Activated T-cell treated with anti-CD3 and anti-CD28 coated beads for 1 hour (primary cell): ENCODE data around the gene OPTC.
"Not testable (repeated sequence)": the region's sequence is repeated elsewhere in the genome, so short reads cannot be mapped to it uniquely, and the experiment has no call there.

Source experiments
- DNase-seq: peaks from one replicate; pipeline ENCODE4 v3.0.0-alpha.2; 2020; ENCODE audit warnings: low read depth

The OPTC gene, protein sequence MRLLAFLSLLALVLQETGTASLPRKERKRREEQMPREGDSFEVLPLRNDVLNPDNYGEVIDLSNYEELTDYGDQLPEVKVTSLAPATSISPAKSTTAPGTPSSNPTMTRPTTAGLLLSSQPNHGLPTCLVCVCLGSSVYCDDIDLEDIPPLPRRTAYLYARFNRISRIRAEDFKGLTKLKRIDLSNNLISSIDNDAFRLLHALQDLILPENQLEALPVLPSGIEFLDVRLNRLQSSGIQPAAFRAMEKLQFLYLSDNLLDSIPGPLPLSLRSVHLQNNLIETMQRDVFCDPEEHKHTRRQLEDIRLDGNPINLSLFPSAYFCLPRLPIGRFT

DNA sequence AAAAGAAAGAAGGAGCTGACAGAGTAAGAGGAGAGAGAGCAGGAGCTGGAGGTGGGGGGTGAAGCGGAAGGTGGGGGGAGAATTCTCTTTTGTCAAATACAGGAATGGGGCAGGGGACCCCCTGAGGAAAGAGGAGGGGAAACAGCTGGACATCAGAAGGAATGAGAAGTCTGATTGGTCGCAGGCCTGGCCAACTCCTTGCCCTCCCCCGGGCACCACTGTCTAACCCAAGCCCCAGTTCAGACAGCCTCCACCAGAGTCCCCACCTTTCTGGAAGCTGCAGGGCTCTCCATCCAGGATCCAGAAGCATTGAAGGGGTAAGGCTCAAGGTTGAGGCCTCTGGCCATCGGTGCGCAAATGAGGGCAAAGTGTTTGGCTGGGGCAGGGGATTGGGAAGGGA is at the start of gene OPTC:
Gene OPTC, plus strand, starts transcription at position 253 of the 400 bp plus-strand sequence. CDS start 1,853 bp downstream, outside the sequence.
- no peak for DNase-seq

DNA sequence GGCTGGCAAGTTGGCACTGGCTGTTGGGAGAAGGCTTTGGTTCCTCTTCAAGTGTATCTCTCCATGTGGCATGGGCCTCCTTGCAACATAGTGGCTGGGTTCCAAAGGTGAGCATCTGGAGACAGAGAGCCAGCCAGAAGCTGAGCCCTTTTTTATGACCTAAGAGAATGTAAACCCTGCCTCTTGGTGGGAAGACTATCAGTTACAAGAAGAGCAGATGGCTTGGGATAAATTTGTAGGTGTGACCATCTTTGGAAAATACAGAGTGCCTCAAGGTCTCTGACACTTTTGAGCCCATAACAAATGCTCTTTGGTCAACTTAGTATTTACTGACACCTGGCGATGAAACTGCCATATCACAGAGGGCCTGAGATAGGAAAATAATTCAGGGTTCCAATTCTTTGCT is 49.8 kb upstream of the OPTC start:
- DNase-seq: no peak

DNA sequence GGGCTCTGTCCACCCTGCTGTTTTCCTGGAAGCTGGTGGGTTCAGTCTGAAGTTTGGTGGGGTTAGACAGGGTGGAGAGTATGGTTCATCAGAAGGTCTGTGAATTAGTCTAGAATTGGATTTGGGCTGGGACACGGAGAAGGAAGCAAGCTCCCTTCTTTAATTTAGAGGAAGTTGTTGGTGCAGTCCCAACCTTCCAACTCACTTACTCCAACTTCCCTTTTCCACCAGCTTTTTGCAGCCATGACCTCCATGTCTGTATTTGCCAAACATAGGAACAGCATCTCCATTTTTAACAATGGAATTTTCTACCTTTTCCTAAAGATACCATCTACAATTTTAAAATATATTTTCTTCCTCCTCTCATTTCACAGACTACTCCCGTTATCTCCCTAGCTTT is 46.8 kb upstream of the OPTC start:
- DNase-seq: no peak

DNA sequence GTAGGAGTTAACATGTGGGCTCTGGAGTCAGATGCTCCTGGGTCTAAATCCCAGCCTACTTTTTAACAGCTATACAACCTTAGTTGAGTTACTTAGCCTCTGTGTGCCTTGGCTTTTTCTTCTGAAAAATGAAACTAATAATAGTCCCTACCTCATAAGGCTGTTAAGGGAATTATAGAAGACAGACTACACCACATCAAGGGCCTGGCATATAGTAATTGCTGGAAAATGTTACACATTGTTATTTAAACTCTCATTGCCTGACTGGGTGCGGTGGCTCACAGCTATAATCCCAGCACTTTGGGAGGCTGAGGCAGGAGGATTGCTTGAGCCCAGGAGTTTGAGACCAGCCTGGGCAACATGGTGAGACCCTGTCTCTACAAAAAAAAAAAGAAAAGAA is 46.4 kb upstream of the OPTC start:
- DNase-seq: not testable (repeated sequence)

DNA sequence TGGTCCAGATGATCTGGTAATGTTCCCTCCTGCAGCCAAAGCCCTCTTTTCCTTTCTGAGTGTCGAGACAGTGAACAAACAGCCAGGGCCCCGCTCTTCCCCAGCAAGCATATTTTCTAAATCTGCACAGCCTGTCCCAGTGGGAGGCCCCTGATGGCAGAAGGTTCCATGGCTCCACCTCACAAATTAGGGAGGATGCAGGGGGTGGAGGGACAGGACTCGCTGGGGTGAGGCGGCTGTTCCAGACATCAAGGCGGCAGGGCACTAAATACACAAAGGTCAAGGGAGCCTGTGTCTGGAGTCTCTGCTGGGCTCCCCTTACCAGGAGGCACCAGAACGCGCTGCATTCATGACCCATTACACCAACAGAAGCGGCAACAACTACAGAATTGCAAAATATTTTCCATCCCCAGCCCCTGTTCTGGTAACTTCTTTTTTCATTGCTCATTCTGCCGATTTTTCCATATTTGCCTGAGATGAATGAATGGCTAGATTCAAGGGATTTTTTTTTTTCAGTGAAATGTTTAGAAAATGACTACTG is 45.4 kb upstream of the OPTC start:
- no peak for DNase-seq

DNA sequence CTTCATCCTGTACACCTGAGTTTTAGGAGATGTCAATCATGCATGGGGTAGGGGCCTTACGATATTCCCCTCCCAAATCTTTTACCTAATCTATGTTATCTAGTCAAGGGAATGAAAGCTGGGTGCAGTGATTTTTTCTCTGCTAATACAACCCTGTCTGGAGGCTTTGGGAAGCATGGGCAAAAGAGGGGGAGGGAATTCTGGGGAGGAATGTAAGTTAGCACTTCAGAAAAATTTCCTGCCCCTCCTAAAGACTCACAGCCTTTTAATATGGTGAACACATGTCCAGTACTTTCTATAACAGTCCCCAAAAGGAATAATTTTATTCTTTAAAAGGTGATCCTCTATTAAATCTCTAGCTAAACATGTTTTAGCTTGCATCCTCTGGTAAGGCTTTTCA is 44.0 kb upstream of the OPTC start:
- no peak for DNase-seq

DNA sequence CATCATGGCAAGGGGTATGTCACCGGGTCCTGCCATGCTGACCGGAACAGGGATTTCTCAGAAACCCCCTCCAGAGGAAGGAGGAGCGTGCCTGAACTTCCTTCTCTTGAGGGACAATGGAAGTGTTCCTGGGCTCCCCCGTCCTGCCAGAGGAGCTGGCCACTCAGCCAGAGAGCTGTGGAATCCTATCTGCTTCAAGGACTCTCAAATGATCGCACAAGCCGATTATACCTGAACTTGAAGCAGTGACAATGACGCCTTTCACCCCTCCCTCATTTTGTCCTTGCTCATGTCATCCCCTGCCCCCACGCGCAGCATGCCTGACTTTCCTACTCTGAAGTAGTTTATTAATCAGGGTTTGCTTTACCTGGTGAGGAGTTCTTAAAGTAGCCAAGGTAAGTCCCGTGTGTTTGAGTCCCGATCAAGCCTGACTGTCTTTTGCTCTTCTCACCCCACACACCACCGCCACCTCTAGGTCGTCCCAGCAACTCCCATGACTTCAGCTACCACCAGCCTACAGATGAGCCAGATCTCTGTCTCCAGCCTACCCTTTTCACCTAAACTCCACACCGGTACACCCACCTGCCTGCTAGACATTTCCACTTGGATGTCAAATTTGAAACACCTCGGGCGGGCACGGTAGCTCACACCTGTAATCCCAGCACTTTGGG is 43.3 kb upstream of the OPTC start:
- no peak for DNase-seq

DNA sequence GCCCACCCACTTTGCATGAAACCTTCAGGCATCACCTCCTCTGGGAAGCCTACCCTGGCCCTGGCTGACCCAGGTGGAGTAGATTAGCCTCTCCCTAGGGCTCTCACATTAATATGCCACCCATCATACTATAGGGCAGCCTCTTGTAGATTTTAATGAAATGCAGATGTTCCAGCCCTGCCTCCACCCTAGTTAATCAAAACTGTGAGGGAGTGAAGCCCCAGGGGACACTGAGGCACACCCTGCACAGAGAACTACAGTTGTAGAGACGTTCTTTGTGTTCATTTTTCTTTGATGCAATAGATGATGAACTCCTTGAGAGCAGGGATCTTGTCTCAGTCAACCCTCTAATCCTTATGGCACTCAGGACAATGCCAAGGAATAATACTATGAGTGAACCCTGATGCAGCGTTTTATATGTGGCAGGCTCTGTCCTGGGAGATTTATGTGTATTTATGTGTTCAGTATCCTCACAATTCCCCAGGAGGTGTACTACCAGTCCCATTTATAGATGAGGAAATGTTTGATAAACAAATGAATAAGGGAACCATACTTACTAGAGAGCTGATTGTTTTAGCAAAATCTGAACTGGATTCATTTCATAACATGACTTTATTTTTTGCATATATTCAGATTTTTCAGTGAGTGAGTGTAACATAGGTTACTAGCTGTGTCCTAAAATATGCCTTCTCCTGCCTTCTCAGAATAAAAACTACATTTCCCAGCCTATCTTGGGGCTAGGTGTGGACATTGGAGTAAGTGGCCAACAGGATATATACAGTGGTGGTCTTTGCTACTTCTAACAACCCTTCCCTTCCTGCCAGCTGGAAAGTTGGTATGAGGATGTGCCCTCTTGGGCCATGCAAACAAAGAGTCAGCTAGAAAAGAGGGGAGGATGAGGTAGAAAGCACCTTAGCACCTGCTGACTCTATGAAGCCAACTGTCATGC is 41.8 kb upstream of the OPTC start:
- DNase-seq: no peak

DNA sequence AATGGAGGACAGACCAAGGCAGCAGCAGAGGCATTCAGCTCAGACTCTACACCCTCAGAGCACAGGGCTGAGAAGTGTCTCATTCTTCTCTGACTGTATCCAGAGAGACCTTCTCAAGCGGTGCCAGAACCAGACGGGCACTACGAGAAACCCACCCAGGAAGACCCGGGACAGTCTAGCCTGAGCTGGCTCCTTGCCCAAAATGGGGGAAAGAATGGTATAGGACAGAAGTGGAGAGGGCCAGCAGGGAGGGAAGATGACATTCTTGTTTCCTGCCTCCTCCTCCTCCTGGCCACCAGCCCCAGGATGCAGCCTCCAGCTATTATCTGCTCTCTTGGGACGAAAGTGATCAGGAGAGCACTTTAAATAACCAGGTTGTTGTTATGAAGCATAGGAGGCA is 40.9 kb upstream of the OPTC start:
- DNase-seq: no peak

DNA sequence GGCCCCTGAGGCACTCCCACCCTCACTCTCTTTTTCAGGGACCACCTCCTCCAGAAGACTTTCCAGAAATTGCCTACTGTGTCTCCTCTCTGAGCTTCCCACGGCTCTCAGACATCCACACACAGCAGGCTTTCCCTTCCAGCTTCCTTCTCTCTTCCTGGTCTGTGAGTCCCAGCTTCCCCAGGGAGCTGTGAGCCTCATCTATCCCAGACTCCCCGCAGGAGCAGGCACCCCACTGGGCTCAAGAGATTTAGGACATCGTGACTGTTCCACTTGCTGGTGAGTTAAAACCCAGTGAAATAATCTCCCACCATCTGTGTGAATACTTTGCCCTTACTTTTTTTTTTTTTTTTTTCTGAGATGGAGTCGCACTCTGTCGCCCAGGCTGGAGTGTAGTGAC is 40.3 kb upstream of the OPTC start:
- DNase-seq: no peak

DNA sequence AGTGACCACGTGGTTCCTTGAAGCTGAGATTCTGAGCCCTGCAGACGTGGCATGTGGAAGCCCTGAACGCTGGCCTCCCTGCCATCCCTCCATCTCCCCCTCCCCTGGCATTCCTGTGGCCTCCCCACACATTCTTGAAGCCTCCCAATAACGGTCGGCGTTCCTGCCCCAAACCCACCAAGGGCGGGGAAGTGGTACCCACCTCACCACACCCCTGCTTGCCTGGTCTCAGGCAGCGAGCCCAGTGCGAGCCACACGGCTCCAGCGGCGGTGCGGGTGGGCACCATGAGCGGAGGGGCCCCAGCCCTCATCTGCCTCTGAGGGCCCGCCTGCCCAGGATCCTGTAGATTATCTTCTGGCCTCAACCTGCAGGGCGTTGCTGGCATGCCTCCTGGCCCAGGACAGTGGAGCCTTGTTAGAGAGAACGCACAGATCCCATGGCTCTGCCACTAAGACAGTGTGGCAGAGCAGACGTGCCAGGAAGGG is 38.9 kb upstream of the OPTC start:
- no peak for DNase-seq

DNA sequence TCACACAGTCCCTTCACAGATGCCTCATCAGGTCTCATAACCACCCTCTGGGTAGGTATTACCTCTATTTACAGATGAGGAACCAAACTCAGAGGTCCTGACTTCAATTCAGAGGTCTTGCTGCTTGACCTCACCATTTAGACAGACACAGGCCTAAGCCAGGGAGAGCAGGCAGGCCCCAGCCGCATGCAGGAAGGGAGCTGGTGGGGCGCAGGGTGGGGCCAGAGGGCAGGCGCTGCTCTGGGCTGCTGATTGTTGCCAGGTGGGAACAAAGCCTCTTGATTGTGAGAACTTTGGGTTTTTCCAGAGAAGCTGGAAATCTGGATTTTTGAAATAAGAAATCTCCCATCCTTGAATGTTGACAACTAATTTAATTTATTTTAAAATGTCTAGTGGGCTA is 38.2 kb upstream of the OPTC start:
- no peak for DNase-seq

DNA sequence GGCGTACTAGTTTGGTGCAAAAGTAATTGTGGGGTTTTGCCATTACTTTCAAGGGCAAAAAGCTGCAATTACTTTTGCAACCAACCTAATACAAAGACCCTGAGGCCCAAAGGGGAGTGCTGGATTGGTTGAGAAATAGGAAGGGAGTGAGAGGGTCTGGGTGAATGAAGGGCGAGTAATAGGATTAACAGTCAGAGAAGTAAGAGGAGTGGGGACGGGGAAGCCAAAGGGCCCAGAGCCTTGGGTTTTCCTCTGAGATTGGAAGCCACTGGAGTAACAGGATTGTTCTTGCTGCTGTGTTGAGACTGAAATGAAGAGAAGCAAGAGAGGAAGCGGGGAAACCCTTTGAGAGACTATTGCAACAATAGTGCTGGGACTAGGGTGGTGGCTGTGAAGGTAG is 37.4 kb upstream of the OPTC start:
- no peak for DNase-seq

DNA sequence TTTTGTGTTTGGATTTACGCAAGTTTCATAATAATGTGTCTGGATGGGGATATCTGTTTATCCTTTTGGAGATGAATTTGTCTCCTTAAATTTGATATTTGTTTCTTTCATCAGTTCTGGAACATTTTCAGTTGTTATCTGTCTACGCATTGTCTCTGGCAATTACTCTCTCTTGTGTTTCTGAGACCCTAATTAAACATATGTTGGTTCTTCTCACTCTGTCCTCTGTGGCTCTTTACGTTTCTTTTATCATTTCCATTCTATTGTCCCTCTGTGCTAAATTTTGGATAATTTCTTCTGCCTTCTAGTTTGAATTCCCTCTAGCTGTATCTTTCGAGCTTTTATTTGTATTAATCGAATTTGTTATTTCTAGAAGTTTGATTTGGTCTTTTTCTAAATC is 35.9 kb upstream of the OPTC start:
- DNase-seq: no peak

DNA sequence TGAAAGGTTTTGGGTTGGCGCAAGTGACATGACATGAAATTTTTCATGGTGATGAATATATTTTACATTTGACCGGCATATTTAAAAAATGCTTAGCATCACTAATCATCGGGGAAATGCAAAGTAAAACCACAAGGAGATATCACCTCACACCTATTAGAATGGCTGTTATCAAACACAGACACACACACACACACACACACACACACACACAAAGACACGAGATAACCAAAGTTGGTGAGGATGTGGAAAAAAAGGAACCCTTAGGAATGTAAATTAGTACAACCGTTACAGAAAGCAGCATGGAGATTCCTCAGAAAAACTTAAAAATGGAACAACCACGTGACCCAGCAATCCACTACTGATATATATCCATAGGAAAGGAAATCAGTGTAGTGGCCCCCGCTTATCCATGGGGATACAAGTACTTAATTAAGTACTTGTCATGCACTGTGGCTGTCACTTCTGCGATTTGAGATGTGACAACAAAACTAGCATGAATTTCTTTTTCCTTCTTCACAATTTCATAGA is 34.2 kb upstream of the OPTC start:
- DNase-seq: no peak

DNA sequence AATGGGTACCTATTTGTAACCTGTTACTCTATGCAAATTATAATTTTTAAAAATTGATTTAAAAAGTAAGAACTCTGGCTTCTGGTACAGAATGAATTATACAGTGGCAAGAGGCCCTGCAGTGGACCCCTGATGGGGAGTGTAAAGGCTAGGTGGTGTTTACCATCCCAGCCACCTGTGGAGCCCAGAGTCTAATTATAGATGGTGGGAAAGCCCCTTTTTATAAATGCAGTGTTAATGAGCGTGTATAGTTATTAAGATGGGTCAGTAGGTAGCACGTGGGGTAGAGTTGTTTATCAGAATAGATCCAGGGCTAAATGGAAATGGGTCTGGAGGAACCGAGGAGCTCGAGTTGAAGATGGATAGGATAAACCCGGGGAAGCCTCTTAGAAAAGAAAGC is 32.2 kb upstream of the OPTC start:
- no peak for DNase-seq

DNA sequence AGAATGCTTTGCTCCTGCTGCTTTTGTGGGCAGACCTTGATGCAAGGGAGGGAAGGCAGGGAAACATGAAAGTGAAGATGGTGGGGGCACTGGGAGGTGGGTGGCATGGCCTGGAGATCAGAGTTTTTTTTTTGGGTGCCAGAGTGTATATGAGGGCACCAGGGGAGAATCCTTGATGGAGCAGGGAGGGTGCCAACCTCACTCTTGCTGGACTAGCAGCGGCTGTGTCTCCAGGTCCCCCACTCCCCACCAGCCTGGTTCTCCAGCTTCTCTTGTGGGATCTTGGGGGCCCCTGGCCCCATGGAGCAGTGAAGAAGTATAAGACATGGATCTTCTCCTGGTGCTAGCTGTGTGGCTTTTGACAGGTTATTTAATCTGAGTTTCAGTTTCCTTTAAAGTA is 31.8 kb upstream of the OPTC start:
- no peak for DNase-seq

DNA sequence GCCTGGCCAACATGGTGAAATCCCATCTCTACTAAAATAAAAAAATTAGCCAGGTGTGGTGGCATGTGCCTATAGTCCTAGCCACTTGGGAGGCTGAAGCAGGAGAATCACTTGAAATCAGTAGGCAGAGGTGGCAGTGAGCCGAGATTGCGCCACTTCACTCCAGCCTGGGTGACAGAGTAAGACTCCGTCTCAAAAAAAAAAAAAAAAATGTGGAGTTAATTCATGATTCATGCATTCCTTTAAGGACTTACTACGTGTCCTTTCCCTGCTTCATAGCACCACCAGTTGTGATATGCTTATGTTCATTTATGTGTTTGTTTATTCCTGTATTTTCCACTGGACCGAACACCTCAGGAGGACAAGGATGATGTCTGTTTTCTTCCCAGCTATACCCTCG is 31.1 kb upstream of the OPTC start:
- DNase-seq: no peak

DNA sequence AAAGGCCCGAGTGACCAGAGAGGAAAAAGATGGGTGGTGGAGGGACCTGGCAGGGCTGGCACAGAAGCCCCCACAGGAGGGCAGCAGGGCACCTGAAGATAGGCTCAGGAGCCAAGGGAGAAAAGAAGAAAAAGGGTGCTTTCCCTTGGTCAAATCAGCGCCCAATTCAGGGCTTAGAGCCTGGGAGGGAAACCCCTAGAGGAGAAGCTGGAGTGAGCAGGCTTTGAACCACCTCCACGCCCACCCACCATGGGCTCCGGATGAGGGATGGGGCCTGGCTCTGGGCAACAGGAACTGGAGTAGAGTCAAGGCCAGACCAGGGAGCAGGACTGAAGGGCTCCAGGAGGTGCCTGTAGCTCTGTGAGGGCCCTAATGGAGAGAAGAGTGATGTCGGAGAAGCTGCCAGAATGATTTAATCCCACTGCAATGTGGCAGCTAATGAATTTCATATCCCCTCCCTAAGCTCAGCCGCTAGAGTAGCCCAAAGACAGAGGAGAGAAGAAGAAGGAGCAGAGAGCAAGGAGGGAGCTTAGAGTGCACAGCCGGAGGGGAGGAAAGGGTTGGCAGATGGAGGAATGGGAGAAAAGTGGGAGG is 30.4 kb upstream of the OPTC start:
- DNase-seq: no peak

DNA sequence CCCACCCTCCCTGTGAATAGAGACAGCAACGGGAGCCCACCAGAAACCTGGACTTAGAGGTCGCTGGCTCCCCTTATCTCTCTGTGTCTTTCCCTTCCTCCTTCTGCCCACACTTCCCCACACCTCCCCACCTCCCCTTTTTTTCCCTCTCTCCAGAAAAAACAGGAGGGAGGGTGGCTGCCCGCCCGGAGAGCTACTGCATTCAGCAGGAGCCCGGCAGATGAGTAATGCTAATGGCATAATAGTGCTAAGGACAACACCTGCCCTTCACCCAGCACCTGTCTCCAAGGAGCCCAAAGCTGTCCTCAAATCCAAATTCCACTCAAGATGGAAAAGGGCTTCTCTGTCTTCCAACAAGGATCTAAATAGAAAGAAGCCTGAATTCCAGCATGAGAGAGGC is 29.7 kb upstream of the OPTC start:
- no peak for DNase-seq

DNA sequence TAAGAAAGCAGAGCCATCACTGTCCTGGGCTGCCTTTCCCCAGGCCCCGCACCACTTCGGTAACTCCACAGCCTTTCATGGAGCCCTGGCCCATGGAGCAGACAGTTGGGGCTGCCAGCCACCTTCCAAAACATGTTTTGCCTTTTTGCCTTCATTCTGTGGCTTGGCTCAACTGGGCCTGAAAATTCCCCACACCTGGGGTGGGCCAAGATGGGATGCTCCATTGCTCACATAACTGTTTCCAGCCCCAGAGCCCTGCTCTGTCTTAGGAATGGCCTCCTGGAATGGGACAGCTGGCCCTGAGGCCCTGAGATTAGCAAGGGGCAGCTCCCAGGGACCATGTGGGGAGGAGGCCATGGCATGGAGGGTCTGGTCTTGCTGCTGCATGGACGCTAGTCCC is 29.2 kb upstream of the OPTC start:
- no peak for DNase-seq
